SK-N-MC (cell line): ENCODE data around the gene C1RL.

Source experiments
- EZH2 ChIP-seq: fragments of 200-600 bp; sonication (generic); IDR thresholded peaks from one replicate; pipeline ENCODE4 v1.6.1; 2017; ENCODE audit warnings: antibody characterized with exemption
- FOXP2 ChIP-seq: optimal IDR thresholded peaks from 2 replicates; pipeline ENCODE3; 2011; ENCODE audit warnings: mild to moderate bottlenecking, moderate library complexity; ENCODE audit not compliant: insufficient read depth; ENCODE audit errors: extremely low read length, control extremely low read depth
- POLR2AphosphoS5 ChIP-seq: IDR thresholded peaks from 2 replicates; pipeline ENCODE4 v1.6.1; 2012; ENCODE audit warnings: mild to moderate bottlenecking, low read depth, low read length, borderline replicate concordance

- no peak for TF ChIP-seq POLR2AphosphoS5
- TF ChIP-seq FOXP2: no peak
- no peak for TF ChIP-seq EZH2
Observed at GRCh38 chr12:7047306-7047705, 61.7 kb downstream of the C1RL start.
